ELR (cell line): ENCODE results near the gene REX1BD.

Experiments used
- DNase-seq: peaks from one replicate; pipeline ENCODE4 v3.0.0-alpha.2; 2015; ENCODE audit warnings: low read depth

Gene REX1BD

DNA sequence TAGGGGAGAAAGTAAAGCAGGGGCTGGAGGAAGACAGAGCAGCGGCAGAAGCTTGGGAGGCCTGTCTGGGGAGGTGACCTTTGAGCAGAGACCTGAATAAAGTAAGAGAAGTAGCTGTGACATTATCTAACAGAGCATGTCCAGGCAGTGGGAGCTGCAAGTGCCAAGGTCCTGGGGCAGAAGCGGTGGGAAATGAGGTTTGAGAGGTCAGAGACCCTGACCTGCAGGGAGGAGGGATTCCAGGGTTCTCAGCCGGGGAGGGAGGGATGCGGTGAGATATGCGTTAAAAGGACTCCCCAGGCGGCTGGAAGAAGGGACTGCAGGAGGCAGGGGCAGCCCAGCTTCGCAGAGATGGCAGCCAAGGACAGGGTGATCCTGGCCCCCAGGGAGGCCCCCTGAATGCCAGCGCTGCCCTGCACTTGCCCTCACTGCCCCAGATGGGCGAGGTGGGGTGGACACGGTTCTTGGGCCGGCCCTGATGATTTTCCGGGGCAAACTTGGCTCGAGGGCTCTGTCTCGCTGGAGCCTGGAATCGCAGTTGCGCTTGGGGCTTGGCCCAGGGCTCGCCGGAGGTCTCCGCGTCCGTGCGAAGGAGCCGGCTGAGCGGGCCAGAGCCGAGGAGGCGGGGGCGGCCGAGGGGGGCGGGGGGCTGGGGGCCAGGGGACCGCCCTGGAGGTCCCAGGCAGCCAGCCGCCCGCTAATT lies 14.8 kb downstream of the REX1BD start:
- peak; percentile 38 for DNase-seq

DNA sequence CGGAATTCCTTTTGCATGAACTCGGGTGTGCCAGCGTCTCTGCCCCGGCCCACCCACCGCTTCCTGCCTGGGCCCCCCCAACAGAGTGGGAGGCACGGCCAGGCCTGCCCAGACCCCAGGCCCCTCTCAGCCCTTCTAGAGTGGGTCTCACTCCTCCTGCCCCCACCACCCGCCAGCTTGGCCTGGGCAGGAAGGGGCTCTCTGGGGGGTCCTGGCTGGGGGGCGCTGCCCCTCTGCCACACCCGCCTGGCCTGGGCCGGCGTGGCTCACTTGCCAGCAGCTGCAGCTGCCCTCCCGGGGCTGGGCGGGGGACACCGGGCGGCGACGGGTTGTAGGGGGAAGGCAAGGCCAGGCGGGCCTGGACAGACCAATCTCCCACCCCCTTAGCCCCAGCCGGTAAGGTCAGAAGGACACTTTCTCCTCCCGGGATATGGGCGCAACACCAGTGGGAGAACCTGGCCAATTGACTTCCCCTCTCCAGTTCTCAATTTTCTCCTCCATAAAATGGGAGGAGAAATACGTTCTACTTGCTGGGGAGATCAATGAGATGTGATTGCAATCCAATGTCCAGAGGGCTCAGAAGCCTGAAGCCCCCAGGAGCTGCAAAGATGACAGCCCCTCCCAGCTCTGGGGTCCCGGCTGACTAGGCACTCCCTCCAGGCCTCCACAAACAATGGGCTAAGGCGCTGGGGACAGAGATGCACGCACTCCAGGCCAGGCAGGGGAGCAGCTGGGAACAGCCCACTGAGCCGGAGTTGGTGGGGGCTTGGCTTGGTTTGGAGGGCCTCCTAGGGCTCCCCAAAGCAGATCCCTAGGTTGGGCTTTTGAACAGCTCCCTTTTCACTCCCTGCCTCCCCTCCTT lies 15.6 kb downstream of the REX1BD start:
- no peak for DNase-seq

- DNase-seq: no peak
Measured at GRCh38 chr19:18604820-18605159, 16.2 kb downstream of the REX1BD start.

- no peak for DNase-seq
Measured at GRCh38 chr19:18605196-18605545, 16.6 kb downstream of the REX1BD start.

DNA sequence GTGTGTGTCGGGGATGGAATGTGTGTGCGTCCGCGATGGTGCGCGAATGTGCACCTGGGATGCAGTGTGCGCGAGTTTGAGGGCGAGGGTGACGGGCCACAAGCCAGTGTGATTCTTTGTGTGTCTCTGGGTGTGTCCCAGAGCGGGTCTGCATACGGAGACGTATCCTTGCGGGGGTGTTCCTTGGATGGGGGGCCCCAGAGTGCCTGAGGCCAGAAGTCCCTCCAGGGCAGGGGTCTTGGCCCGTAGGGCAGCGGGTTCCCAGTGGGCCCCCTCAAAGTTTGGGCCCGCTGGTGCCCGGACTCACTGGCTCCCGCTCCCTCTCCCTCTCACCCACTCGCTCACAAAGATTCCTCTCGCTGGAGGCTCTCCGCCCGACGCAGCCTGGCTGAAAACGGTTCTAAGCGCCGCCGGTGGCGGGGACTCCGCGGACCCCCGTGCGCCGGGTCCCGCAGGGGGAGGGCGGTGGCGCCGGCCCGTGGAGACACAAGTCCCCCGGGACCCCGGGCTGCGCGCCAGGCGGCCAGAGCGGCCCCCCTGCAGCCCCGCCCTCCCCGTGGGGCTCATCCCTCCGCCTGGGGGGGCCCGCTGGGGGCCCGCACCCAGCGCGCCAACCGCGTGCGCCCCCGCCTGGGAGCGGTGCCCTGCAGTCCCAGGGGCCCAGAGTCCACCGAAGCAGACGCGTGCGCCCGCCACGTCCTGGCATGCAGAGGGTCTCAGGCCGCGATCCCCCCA lies 17.1 kb downstream of the REX1BD start:
- DNase-seq: no peak

DNA sequence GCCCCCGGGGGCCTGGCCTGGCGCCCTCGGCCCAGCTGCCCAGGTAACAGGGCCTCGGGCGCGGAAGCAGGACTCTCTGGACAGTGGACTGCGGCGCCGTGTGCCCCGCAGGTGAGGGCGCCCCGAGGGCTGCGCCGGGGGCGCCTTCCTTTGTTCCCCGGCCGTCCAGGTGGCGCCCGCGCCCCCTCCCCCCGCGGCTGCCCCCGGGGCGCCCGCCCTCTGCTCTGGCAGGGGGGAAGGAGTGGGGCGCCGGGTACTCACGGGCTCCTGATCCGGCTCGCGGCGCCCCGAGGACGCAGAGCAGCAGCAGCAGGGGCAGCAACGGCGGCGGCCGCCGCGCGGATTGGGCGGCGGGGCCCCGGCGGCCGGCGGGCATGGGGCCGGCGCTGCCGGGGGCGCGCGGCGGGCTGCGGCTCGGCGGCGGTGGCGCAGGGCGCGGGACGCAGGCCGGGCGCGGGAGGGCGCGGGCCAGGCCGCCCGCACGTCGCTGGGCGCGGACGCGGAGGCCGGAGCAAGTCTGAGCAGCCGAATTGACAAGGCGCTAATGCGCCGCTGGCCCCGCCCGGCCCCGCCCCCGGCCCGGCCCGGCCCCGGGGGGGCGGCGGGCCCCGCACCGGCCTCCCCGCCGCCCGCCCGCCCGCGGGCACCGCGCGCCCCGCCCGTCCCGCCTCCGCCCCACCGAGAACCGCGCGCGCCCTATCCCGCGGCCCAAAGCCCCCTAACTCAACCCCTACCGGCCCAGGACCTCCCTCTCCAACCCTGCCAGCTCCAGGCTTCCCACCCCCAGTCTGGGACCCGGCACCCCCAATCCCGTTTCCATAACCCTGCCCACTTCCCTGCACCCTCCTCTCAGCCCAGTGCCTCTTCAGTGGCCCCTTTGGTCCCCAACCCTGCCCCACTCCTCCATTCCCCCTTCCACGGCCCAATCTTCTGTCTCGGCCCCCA lies 18.0 kb downstream of the REX1BD start, which contains the start of gene CRLF1:
Gene CRLF1 (minus strand): TSS at position 519 of the 945 bp plus-strand sequence. CDS start 143 bp downstream, at position 376.
- no peak for DNase-seq

GRCh38 chr19:18607226-18608101 lies 18.9 kb downstream of the REX1BD start:
- peak; percentile 22 for DNase-seq

DNA sequence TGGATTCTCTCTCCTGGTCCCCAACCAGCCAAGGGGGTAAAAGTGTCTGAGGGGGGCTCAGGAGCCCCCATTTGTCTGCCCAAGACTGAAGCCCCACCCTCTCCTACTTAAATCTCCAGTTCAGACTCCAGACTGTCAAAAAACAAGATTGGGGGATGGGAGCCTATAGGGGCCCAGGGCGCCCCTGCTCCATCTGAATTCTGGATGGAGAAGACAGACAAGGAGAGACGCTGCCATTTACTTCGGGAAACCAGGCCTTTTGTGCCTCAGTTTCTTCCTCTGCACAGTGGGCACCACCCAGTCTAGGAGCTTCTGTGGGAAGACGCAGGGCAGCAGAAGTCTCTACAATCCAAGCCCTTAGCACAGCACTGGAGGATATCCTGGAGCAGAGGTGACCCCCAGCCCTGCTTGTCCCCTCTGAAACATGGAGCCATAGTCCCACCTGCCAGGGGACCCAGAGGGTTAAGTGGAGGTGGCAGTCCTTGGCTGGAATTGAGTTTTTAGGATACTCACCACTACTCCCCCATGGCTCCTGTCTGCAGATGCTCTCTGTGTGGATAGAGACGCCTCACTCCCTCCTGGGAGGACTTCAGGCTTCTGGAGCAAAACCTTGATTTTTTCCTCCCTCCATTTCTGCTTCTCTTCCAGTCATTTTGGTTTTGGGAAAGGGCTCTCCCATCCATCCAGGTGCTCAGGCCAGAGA lies 19.7 kb downstream of the REX1BD start:
- no peak for DNase-seq

DNA sequence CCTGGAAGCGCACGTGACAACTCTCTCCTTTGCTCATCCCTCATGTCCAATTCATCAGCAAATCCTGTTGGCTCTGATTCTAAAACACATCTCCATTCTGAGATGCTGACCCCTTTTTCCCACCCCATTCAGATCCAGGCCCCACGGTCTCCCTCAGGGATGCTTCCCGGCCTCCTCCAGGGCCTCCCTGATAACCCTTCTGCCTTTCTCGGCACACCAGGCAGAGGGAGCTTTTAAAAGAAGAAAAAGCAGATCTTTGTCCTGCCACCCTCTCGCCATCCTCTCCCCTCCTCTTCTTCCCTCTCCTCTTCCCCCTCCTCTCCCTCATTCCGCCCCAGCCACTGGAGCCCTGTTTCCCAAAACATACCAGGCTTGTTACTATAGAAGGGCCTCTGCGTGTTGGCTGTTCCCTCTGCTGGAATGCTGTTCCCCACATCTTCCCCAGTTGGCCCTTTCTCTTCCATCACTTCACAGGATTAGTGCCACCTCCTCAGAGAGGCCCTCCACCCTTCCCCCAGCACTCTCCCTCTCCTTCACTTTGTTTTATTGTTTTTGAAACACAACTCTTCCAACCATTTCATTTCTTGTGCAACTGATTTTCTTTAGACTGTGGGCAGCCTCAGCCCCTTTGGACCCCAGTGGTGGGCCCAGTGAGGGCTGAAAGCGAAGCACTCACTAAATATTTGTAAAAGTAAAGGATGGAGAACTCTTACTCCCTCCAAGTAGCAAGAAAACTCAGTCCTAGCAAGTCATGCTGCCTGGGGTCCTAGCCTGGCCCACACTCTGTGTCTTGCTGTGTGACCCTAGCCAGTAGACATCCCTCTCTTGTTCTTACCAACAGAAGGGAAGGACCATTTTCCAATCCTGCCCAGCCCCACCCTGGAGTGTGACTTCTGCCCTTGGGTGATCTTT lies 20.5 kb downstream of the REX1BD start:
- no peak for DNase-seq

DNA sequence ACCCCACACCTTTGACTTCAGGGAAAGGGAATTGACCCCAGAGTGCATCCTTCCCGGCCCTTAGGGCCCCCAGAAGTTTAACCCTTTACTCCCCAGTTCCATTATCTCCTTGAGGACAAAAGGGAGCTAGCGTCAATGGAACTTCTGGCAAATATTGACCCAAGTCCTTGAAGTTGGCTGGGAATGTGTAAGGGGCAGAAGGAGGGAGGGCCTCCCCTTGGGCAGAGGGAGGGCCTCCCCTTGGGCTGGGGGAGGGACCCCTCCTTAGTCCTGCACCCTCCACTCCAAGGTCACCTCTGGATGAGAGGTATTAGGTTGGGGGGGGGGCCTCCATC lies 21.1 kb downstream of the REX1BD start:
- DNase-seq: no peak

GRCh38 chr19:18610245-18610555 lies 21.6 kb downstream of the REX1BD start:
- no peak for DNase-seq

GRCh38 chr19:18610556-18611326 lies 22.1 kb downstream of the REX1BD start:
- DNase-seq: no peak

DNA sequence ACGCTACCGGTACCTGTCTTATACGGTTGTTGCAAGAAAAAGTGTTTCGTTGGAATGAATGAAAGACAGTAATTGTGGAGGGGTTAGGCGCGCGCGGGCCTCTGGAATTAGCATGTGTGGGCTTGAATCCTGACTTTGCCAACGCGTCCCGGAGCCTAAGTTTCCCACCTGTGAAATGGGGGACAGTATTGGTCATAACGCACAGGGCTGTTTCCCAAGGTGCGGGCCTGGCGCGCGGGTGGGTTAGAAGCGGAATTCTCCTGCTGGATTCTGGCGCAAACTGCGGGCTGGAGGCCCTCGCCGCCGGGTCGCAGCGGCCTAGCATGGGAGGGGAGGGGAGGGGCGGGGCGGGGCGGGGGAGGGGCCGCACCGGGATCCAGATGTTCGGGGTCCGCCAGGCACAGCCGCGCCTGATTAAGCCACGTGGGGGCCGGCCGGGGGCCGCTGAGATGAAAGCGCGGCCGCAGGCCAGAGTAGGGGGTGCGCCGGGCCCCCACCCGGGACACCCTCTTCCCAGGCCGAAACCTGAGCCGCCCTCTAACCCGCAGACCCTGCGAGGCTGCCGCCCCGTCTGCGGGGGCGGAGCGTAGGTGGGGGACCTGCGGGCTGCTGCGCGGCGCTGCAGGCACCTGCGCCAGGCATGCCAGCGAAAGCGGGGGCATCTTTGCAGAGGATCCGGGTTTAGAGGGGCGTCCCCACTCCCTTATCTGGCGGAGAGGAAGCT lies 22.9 kb downstream of the REX1BD start:
- no peak for DNase-seq

- peak; percentile 23 for DNase-seq
Measured at GRCh38 chr19:18612051-18612771, 23.6 kb downstream of the REX1BD start.

GRCh38 chr19:18612772-18613588 lies 24.4 kb downstream of the REX1BD start, which contains the start of gene TMEM59L:
TMEM59L (plus strand) TSS chr19:18612870; CDS start chr19:18612959, 89 bp downstream.
- DNase-seq: no peak

- DNase-seq: no peak
Measured at GRCh38 chr19:18613589-18614234, 25.1 kb downstream of the REX1BD start.
